CD4-positive, CD25-positive, alpha-beta regulatory T cell (primary cell): ENCODE measurements around the gene UNC5A. TPM values are rescaled to one million over a fixed set of nuclear protein-coding genes. Genes with fewer than 3 reads are reported as not detected.

Experiments used
- ATAC-seq, 2 donors: fragments of 150-1000 bp; cut with Tn5 transposase; one replicate each; pipeline ENCODE4 v1.10.0; 2021; ENCODE audit warnings: low read depth in 2 of 2, moderate number of reproducible peaks in 2 of 2, moderate library complexity in 1 of 2
- DNase-seq, 3 donors: peaks; one replicate each; pipeline versions ENCODE4 v3.0.0 to v3.0.0-alpha.2; 2012 to 2022; ENCODE audit warnings: mixed read lengths in 1 of 3
- H3K27ac ChIP-seq: one replicate; pipeline ENCODE4 v1.7.0; 2013; ENCODE audit warnings: mild to moderate bottlenecking, low read length; ENCODE audit not compliant: insufficient read depth, poor library complexity, severe bottlenecking
- H3K27me3 ChIP-seq: one replicate; pipeline ENCODE4 v1.7.0; 2013; ENCODE audit warnings: low read length; ENCODE audit not compliant: control insufficient read depth, insufficient read depth
- H3K36me3 ChIP-seq: one replicate; pipeline ENCODE4 v1.7.0; 2013; ENCODE audit warnings: mild to moderate bottlenecking, low read length, moderate library complexity; ENCODE audit not compliant: control insufficient read depth, insufficient read depth
- H3K4me1 ChIP-seq: 2 replicates; pipeline ENCODE4 v1.7.0; 2013; ENCODE audit warnings: mild to moderate bottlenecking, low read length; ENCODE audit not compliant: insufficient read depth, control insufficient read depth, poor library complexity, severe bottlenecking
- H3K4me3 ChIP-seq: one replicate; pipeline ENCODE4 v1.7.0; 2013; ENCODE audit warnings: low read depth, mild to moderate bottlenecking, low read length, moderate library complexity
- H3K9me3 ChIP-seq, 2 experiments: 1 replicate in 1 of 2; 2 replicates in 1 of 2; pipeline ENCODE4 v1.7.0; 2013; ENCODE audit warnings: low read length in 2 of 2, mild to moderate bottlenecking in 1 of 2, moderate library complexity in 1 of 2; ENCODE audit not compliant: control insufficient read depth in 2 of 2
- H3K27ac Mint-ChIP-seq, 3 donors: one replicate each; pipeline ENCODE4 v1.8.0; 2020 to 2022; ENCODE audit warnings: mild to moderate bottlenecking in 3 of 3, mixed read lengths in 3 of 3, moderate library complexity in 2 of 3
- H3K27me3 Mint-ChIP-seq: one replicate; pipeline ENCODE4 v1.8.0; 2022; ENCODE audit warnings: mild to moderate bottlenecking, mixed read lengths
- H3K36me3 Mint-ChIP-seq: one replicate; pipeline ENCODE4 v1.8.0; 2020; ENCODE audit warnings: mixed read lengths
- H3K4me1 Mint-ChIP-seq, 4 donors: one replicate each; pipeline ENCODE4 v1.8.0; 2020 to 2022; ENCODE audit warnings: mixed read lengths in 4 of 4, mild to moderate bottlenecking in 1 of 4
- H3K4me3 Mint-ChIP-seq, 4 donors: one replicate each; pipeline ENCODE4 v1.8.0; 2020 to 2022; ENCODE audit warnings: mild to moderate bottlenecking in 4 of 4, mixed read lengths in 4 of 4, moderate library complexity in 3 of 4
- H3K9me3 Mint-ChIP-seq, 7 donors: one replicate each; pipeline ENCODE4 v1.8.0; 2020 to 2022; ENCODE audit warnings: mixed read lengths in 7 of 7, mild to moderate bottlenecking in 3 of 7, moderate library complexity in 2 of 7
- polyA plus RNA-seq, 4 donors: library from polyadenylated mRNA; unstranded; fragments of 300-500 nt; fragmentation: Illumina TruSeq; gene quantifications; one replicate each; pipeline ENCODE4 v1.2.3, GENCODE V29; 2021
- total RNA-seq: library from RNA; stranded (reverse); gene quantifications from one replicate; pipeline ENCODE4 v1.2.3, GENCODE V29; 2022

The UNC5A gene
- total and polyA plus RNA-seq, 5 donors from 2014 or later = not detected

DNA sequence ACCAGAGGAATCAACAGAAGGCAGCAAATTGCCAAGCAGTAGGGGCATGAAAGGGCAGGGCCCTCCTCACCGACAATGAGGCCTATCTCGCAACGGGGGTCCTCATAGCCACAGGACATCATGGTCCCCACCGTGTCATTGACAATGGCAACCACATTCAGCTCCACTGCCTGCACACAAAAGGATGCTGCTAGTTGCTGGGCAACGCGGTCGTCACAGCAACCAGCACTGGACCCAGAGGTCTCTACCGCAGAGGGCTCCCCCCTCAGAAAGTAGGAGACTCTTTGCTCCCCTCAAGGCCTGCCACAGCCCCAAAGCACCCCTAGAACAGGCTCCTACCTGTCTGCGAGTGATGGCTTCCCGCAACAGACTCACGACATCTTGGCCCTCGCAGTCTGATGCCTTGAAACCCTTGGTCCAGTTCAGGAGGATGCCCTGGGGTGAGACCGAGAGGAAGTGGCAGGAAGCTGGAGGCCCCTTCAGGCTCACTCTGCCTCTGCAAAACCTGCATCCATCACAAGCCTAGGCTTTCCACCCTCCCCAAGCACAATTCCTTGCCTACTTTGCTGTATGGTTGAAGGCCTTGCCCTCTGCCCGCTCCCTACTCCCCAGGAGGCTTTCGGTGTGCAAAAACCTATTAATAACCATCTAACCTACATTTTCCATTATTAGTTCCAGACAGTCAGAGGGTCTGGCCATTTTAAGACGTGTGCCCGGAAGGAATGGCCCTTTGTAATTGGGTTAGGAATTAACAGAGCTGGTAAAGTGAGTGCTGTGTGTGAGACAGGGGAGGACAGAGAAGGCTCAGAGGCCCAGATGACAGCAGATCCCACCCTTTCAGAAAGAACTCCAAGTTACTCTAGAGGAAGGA lies 73.6 kb downstream of the UNC5A start:
- Histone ChIP-seq H3K4me1 (no peaks in the 10 kb centered on the region), H3K4me3 (no peak overlapping the region), H3K36me3 (no peaks in the 10 kb centered on the region), H3K27me3 (no peaks in the 10 kb centered on the region), H3K9me3 (no peaks in the 10 kb centered on the region), H3K27ac (no peak overlapping the region)
- H3K9me3 Mint-ChIP-seq = no peaks in the 10 kb centered on the region
- no peak for ATAC-seq
- peaks cover 0 to 2% (median 0%) of the 10 kb centered on the region in 4 donors for H3K4me1 Mint-ChIP-seq
- no peak overlapping the region for H3K27ac Mint-ChIP-seq
- H3K27me3 Mint-ChIP-seq = peaks cover 5% of the 10 kb centered on the region
- no peaks in the 10 kb centered on the region for H3K36me3 Mint-ChIP-seq
- no peak overlapping the region for H3K4me3 Mint-ChIP-seq
- no peak for DNase-seq

DNA sequence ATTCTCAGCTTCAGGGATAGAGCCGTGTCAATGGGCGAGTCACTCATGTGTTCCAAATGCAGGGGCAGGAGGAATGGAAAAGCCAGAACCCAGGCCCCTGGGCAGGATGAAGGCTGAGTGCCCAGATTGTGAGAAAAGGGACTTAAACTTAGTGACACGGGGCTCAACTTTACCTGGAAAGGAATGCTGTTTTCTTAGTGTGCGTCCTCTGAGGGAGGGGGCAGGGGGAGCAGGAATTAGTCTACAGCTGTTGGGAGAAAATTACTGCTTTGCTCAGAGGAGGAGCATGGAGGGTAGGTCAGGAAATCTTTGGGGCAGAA lies 74.2 kb downstream of the UNC5A start:
- Histone ChIP-seq H3K27ac (no peak overlapping the region), H3K9me3 (no peaks in the 10 kb centered on the region), H3K4me1 (no peaks in the 10 kb centered on the region), H3K36me3 (no peaks in the 10 kb centered on the region), H3K4me3 (no peak overlapping the region), H3K27me3 (no peaks in the 10 kb centered on the region)
- ATAC-seq (no peak), DNase-seq (no peak)
- no peaks in the 10 kb centered on the region for H3K36me3 Mint-ChIP-seq
- H3K4me3 Mint-ChIP-seq = no peak overlapping the region
- H3K9me3 Mint-ChIP-seq = no peaks in the 10 kb centered on the region
- H3K27me3 Mint-ChIP-seq = peaks cover 5% of the 10 kb centered on the region
- peaks cover 0 to 2% (median 0%) of the 10 kb centered on the region in 4 donors for H3K4me1 Mint-ChIP-seq
- no peak overlapping the region for H3K27ac Mint-ChIP-seq

DNA sequence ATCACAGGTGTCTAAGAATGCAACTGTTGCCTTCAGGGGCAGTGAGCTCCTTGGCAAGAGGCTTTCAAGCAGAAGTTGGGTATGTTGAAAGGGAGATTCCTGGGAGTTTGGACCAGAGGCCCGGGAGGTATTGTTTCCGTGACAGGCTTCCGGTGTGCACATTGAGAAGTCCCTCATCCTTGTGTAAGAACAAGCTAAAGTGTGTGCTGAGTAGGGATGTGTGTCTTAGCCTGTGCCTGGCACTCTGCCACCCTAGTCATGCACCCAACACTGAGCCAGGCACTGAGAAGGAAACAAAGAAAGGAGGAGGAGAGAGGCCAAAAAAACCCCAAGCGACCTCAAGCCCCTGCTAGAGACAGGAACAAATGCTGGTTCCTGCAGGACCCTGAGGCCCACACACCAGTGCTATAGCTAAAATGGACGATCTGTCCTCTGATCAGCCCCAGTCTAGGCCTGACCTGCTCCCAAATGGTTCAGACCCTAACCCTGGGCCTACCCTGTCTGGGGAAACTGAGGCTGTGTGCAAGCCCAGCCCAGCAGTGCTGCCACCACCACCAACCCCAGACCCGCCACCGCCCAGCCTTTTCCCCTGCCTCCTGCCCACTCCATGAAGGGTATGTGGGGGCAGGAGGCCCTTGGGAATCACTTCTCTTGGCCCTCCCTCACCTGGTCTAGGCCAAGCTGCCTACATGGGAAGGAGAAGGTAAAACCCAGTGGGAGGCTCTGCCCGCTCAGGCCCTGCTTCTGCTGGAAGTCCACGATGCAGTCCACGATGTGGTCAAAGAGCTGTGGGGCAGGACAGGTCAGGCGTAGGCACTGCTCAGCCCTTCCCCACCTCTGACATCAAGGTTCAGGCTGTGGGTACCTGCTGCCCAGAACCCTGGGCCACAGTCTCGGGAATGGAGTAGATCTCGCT lies 76.2 kb downstream of the UNC5A start:
- H3K36me3 ChIP-seq = no peaks in the 10 kb centered on the region
- ATAC-seq = no peak
- peaks cover 0 to 1% (median 0%) of the 10 kb centered on the region in 7 donors for H3K9me3 Mint-ChIP-seq
- H3K27me3 Mint-ChIP-seq = peaks cover 10% of the 10 kb centered on the region
- H3K27ac Mint-ChIP-seq = no peak overlapping the region
- no peak overlapping the region for H3K4me3 ChIP-seq
- H3K27ac ChIP-seq = no peak overlapping the region
- no peaks in the 10 kb centered on the region for H3K9me3 ChIP-seq
- H3K4me1 ChIP-seq = no peaks in the 10 kb centered on the region
- peaks cover 0 to 2% (median 0%) of the 10 kb centered on the region in 4 donors for H3K4me1 Mint-ChIP-seq
- H3K4me3 Mint-ChIP-seq = no peak overlapping the region
- H3K36me3 Mint-ChIP-seq = no peaks in the 10 kb centered on the region
- no peak for DNase-seq
- no peaks in the 10 kb centered on the region for H3K27me3 ChIP-seq

- Histone ChIP-seq H3K27ac (no peak overlapping the region), H3K27me3 (no peaks in the 10 kb centered on the region), H3K36me3 (no peaks in the 10 kb centered on the region), H3K4me3 (no peak overlapping the region), H3K4me1 (no peaks in the 10 kb centered on the region), H3K9me3 (no peaks in the 10 kb centered on the region)
- no peak overlapping the region for H3K27ac Mint-ChIP-seq
- no peaks in the 10 kb centered on the region for H3K36me3 Mint-ChIP-seq
- H3K4me1 Mint-ChIP-seq = peaks cover 0 to 2% (median 0%) of the 10 kb centered on the region in 4 donors
- peaks cover 0 to 1% (median 0%) of the 10 kb centered on the region in 7 donors for H3K9me3 Mint-ChIP-seq
- no peak for ATAC-seq
- peaks cover 13% of the 10 kb centered on the region for H3K27me3 Mint-ChIP-seq
- no peak overlapping the region for H3K4me3 Mint-ChIP-seq
- DNase-seq = no peak
Observed at GRCh38 chr5:176887252-176887849, 77.0 kb downstream of the UNC5A start.

DNA sequence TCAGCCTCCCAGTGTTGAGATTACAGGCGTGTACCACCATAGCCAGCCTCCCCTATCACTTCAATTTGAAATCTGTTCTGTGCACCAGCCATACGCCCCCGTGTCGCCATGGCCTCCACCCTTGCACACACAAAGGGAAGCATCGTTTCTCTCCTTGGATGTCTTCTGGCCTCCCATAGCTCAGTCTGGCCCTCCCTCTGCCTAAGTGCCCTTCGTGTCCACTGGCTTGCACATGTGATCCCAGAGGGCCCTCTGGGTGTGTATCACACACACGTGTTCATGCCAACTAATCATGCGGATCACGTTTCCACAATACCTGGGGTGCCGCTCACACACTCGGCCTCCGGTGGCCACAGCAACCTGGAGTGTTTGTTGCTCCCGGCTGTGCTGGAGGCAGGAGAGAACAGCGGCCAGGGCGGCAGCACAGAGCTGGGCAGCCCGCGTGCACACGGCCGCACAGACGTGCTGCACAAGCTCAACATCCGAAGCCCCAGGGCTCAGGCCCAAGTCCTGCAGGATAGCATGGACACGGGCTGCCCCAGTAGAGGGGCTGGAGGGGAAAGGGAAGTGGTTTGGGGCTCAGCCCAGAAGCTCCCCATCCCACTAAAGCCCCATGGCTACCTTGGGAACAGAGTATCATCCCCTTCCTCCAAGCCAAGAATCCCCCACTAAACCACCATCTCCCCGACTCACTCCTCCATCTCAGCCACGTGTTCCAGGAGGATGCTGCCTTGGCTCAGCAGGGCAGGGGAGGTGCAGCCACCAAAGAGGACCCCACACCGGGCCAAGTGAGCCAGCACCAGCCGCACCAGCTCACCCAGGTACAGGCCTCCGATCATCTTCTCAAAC lies 77.9 kb downstream of the UNC5A start:
- H3K9me3 ChIP-seq = no peaks in the 10 kb centered on the region

DNA sequence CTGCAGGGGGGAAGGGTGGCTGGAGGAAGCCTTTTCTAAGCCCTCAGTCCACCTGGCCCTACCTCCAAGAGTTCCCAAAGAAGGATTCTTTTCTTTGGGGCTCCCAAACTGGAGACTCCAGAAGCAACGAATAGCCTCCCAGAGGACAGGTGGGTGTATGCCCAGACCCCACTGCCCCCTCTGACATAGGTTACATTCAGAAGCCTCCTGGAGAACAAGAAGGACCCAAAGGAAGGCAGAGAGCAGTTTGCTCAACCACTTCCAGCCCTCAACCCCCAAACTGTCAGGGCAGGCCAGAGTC lies 78.5 kb downstream of the UNC5A start:
- H3K4me1 Mint-ChIP-seq = peaks cover 0 to 2% (median 0%) of the 10 kb centered on the region in 4 donors
- no peaks in the 10 kb centered on the region for H3K36me3 ChIP-seq
- no peak for DNase-seq
- H3K4me1 ChIP-seq = no peaks in the 10 kb centered on the region
- no peak overlapping the region for H3K27ac ChIP-seq
- H3K27me3 ChIP-seq = no peaks in the 10 kb centered on the region
- H3K27me3 Mint-ChIP-seq = peaks cover 13% of the 10 kb centered on the region
- no peak overlapping the region for H3K27ac Mint-ChIP-seq
- H3K36me3 Mint-ChIP-seq = no peaks in the 10 kb centered on the region
- no peak overlapping the region for H3K4me3 ChIP-seq
- ATAC-seq = no peak
- no peak overlapping the region for H3K4me3 Mint-ChIP-seq
- no peaks in the 10 kb centered on the region for H3K9me3 ChIP-seq
- peaks cover 0 to 1% (median 0%) of the 10 kb centered on the region in 7 donors for H3K9me3 Mint-ChIP-seq

More for the DNA sequence above, 77.9 kb downstream of the UNC5A start:
- Histone ChIP-seq H3K4me1 (no peaks in the 10 kb centered on the region), H3K36me3 (no peaks in the 10 kb centered on the region), H3K27me3 (no peaks in the 10 kb centered on the region), H3K4me3 (no peak overlapping the region), H3K27ac (no peak overlapping the region)
- Mint-ChIP-seq H3K36me3 (no peaks in the 10 kb centered on the region), H3K27ac (no peak overlapping the region), H3K9me3 (peaks cover 0 to 1% (median 0%) of the 10 kb centered on the region in 7 donors), H3K27me3 (peaks cover 13% of the 10 kb centered on the region), H3K4me1 (peaks cover 0 to 2% (median 0%) of the 10 kb centered on the region in 4 donors), H3K4me3 (no peak overlapping the region)
- ATAC-seq (no peak), DNase-seq (no peak)
